Measurements from ENCODE around the gene NTM.
"Not testable (repeated sequence)": the region's sequence is repeated elsewhere in the genome, so short reads cannot be mapped to it uniquely, and the experiment has no call there.

GRCh38 chr11:131911388-131912032 lies 541.1 kb downstream of the NTM start:
- TF ChIP-seq EZH2 (IDR thresholded peaks at IDR 0.05; ENCODE audit: borderline replicate concordance, low read length); CTCF (IDR thresholded peaks at IDR 0.05; ENCODE audit: low read length): not testable (repeated sequence)

All from OCI-LY1 (cell line).